Non-pigmented ciliary epithelial cell (primary cell): ENCODE measurements around the gene ALLC.
"Not testable (repeated sequence)": the region's sequence is repeated elsewhere in the genome, so short reads cannot be mapped to it uniquely, and the experiment has no call there.

Experiments used
- DNase-seq: peaks from one replicate; pipeline ENCODE4 v3.0.0-alpha.2; 2010; ENCODE audit warnings: low read depth

The ALLC gene

DNA sequence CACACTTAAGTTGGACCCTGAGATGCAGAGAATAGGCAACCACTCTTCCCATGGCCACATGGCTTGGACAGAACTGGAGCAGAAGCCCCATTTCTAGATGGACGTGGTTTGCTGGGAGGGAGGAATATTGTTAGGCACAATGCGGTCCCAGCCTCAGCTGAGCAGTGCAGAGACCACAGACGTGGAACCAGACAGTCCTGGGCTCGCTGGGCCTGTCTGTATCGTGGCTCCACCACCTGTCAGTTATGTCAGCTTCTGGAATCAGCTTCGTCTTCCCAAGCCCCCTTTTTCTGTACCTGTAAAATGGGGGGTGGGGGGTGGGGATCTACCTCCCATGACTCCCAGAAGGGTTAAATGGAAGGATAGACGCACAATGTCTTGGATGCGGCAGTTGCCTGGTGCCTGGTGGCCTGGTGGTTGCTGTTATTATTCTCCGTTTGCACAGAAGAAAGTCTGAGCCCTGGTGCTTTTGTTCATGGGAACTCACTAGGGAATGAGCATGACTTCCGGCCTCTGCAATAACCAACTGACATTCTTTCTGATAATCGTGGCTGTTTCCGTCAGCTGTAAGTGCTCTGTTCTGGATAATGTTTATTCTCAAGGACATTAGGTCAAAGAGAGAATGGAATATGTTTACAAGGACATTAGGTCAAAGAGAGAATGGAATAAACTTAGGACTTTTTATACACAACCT lies 31.7 kb upstream of the ALLC start:
- no peak for DNase-seq

DNA sequence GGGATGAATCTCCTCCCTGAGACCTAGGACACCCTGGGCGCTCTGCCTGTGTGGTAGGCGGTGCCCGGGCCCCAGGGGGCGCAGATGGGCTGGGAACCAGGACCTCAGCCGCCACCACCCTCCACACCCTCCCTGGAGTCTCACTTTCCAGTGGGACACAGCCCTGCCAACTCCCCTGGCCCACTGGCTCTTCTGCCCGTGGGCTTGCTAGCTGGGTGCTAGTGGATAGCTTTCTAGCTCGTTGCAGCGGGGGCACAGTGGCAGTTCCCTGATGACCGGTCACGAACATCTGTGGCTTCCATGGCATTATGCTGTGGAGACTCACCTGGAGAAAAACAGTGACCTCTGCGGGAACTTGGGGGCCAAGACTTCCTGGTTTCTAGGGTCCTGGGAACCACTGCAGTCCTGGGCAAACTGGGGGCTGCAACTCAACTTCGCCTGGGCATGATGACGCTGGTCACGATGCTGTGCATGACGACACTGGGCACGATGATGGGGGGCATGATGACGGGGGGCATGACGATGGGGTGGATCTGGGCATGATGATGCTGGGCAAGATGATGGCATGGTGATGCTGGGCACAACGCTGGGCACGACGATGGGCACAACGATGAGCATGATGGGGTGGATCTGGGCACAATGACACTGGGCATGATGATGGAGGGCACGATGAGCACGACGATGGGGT lies 31.0 kb upstream of the ALLC start:
- DNase-seq, result no peak

DNA sequence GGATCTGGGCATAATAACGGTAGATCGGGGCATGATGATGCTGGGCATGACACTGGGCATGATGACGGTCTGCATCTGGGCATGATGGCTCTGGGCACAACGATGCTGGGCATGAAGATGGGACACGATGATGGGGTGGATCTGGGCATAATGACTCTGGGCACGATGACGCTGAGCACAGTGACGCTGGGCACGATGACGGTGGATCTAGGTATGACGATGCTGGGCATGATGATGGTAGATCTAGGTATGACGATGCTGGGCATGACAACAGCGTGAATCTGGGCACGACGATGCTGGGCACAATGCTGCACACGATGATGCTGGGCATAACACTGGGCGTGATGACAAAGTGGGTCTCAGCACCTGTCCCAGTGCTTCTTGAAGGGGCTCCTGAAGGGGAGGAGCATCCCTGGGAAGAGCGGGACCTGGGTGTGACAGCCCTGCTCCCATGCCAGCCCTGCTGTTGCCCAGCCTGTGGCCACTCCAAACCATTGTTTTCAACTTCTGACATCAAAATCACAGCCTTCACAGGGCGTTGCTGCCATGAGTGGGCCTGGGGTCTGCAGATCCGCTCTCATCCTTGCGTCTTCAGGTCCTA lies 30.4 kb upstream of the ALLC start:
- no peak for DNase-seq

DNA sequence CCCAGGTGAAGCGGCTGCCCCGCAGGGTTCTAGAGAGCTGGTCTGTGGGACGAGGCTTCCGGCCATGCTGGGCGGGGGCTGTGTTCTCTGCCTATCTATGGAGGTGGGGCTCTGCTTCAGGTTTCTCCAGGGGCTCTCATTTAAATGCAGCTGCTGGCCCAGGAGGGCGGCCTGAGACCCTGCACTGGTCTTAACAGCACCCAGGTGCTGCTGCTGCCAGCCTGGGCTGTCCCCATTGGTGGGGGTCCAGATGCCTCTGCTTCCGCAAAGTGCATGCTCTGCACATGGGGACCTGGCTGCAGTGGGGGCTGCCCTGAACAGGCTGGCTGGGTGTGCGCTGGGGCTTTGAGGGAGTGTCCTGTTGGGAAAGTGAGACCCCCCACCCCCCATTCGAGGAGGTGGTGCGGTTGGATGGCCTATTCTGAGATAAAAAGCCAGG lies 29.7 kb upstream of the ALLC start:
- no peak for DNase-seq

DNA sequence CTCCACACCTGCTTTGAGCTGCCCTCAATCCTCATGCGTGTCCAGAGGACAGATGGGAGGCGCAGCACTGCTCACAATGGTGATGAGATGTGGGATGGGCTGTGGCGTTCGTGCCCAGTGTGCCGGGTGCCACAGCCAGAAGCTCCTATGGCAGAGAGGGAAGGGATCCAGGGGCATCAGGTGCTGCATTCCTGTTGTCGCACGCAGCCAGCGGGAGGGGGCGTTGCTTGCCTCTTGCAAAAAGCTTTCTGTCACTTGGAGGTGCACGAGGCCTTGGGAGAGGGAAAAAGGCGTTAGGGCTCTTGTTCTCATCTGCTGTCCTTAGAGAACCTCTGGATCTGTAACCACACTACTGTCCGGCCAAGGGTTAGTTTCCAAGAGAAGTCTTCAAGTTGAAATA lies 29.2 kb upstream of the ALLC start:
- DNase-seq, result no peak

DNA sequence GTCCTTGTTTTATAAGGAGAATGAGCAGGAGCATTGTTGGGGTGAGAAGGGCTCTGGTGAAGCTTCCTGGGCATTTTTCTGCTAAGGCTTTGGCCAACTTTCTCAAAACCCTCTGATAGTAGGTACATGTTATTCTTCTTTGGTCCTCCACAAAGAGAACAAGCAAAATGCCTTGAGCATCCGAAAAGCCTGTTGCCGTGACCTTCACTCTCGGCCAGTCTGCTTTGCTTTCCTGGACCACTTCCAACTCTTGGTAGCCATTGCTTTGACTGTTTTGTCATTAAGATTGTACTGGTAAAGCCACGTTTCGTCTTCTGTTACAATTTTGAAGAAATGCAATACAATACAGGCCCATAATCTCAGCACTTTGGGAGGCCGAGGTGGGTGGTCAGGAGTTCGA lies 27.4 kb upstream of the ALLC start:
- DNase-seq, result no peak

DNA sequence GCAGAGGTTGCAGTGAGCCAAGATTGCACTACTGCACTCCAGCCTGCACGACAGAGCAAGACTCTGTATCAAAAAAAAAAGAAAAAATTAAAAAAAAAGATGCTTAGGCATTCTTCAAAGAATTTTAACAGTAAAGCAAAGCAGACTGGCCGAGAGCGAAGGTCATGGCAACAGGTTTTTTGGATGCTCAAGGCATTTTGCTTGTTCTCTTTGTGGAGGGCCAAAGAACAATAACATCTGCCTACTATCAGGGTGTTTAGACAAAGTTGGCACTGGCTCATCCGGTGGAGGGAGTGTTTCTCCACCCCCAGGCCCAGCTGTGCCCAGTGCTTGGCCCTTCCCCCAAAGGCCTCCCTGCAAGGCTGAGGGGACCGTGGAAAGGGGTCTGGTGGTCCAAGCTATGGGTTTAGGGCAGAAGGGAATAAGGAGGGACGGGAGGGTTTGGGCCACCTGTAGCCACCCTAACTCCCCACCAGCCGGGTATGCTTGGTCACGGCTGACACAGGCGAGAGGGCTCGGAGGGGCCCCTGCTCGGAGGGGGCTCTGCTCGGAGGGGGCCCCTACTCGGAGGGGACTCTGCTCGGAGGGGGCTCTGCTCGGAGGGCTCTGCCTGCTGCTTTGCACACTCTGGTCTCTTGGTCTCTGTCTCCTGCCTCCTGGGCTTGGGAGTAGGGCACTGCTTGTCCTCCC lies 26.7 kb upstream of the ALLC start:
- no peak for DNase-seq

DNA sequence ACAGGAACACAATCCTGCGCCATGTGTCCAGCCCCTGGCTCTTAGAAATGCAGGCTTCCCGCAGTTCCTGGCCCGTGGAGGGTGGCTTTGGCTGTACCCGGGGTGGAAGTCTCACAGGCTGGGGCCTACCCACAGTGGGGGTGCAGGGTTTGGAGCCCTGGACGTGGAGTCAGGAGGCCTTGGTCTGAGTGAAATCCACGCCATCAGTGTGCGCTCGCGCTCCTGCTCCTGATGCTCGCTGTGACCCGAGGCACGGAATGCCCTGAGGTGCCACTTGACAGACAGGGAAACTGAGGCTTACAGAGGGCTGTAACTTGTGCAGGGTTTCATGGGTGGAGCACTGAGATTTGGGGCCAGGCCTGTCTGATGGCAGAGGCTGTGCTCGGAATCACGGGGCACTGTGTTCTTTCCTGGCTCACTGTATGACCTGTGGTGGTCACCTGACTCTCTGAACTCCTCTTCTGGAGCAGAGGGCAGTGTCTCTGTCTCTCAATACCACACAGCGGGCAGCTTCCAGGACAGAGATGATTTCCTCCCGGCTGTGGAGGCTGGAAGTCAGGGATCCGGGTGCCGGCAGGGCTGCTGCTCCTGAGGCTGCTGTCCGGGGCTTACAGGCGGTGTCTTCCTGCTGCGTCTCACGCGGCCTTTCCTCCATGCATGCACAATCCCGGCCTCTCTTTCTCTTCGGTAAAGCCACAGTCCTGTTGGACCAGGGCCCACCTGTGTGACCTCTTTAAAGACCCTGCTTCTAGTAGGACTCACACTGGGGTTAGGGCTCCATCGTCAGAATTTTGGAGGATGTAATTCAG lies 25.9 kb upstream of the ALLC start:
- DNase-seq, result no peak

DNA sequence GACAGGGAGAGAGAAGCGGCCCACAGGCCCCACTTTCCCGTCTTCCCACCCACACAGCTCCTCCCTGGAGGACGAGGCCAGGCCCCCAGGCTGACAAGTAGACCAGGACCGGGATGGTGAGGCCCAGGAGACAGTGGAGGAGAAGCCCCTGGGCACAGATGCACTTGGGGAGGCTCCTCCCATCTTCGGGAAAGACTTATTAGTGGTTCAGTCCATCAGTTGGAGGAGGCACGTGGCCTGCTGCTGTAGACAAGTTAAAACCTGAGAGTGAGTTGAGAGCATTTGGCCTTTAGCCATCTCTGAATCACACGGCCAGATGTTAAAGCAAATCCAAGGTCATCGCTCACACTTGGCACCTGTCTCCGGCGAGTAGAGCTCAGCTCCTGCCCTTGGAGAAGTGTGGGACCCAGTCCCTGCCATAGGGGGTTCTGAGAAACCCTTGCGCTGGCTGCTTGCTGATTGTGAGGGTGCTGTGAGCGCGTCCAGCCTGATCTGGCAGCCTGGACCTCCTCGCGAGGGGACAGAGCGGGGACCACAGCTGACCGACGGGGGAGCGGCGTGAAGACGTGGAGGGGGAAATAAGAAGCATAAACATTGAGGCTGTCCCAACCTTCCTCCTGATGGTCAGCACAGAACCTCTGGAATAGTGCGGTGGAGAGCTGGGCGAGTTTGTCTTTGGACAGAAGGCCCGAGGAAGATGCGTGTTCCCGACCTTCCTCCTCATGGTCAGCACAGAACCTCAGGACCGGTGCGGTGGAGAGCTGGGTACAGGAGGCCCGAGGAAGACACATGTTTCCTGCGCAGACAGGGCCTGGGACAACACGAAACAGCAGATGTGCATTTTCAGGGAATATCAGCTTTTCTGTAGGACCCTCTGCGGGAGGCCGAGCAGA lies 24.7 kb upstream of the ALLC start:
- no peak for DNase-seq

DNA sequence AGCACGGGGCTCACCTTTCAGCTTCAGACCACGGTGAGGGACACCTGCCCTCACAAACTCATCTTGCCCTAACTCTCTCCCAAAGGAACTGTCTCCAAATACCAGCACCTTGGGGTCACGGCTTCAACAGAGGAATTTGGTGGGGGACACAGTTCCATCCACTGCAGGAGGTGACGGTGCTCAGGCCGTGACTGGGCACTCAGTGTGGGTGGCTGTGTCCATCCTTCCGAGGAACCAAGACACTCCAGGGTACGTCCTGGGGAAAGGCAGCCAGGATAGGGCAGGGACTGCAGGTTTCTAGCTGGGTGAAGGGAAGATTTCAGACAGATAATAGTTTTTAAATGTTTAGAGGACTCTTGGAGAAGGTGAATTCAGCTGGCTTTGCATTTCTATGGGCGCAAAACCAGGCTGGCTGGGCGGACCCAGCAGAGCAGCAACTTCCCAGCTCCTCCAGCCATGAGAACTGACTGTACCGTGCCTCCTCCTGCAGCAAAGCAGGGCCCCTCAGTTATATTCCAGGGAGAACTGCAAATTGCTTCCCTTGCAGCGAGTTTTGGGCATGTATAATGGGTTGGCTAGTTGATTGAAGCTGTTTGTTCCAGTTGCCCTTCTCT lies 23.9 kb upstream of the ALLC start:
- no peak for DNase-seq

DNA sequence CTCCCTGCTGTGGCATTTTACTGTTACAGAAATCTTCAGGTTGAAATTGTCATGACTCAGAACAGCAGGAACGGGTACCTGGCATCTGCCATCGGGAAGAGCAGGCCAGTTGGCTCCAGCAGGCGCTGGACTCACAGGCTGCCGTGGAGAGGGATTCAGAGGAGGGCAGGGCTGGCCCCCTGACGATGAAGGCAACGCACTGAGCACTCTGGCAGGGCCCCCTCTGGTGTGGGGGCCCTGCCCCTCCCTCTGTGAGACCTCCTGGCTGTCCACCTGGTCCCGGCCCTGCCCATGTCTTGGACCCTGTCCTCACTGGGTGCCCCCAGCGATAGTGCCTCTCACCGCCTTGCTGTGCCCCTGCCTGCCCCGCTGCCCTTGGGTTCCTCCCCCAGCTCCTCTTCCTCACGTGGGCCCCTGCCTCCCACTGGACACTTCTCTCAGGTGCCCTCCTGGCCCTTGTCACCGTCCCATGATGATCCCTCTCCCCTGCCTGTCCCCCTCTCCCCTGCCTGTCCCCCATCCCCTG lies 23.3 kb upstream of the ALLC start:
- no peak for DNase-seq

DNA sequence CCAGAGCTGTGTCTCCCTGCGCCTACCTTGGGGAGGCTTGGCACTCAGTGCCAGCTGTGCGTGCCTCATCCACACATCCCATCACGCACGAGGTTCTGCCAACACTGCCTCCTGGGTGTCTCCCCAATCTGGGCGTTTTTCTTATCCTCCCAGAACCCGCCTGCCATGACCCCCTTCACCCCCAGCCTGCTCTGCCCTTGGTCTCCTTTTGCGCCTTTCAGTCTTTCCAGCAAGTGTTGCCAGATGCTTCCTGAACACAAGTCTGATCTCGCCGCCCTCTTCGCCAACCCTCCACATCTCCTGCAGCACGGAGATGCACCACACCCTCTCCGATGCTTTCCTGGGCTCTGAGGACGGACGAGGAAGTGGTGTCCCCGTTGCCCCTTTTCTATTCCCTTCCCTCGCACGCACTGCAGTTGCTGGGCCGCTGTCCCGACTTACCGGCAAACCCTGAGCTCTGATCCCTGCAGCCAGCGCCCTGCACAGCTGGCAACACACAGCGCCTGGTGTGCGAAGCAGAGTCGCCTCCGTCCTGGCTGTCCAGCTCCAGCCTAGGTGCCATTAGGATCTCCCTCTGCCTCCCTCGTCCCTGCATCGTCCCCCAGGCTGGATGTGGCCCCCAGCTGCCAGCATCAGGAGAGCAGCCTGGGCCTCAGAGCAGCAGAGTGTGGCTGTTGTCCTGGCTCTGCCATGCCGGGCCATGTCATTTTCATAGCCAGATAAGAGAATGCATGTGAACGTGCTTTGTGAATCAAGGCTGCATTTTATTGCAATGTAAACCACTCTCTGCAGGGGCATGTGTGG lies 22.6 kb upstream of the ALLC start:
- no peak for DNase-seq

DNA sequence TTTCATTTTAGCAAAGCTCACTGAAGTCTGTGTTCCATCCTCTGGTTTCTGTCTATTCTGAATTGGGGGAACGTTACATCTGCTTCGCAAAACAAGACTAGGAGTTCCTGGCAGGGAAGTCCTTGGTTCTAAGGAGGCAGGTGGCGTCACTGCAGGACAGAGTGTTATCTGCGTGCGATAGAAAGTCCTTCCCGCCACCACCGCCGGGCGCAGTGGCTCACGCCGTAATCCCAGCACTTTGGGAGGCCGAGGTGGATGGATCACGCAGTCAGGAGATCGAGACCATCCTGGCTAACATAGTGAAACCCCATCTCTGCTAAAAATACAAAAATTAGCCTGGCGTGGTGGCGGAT lies 22.0 kb upstream of the ALLC start:
- DNase-seq, result not testable (repeated sequence)

DNA sequence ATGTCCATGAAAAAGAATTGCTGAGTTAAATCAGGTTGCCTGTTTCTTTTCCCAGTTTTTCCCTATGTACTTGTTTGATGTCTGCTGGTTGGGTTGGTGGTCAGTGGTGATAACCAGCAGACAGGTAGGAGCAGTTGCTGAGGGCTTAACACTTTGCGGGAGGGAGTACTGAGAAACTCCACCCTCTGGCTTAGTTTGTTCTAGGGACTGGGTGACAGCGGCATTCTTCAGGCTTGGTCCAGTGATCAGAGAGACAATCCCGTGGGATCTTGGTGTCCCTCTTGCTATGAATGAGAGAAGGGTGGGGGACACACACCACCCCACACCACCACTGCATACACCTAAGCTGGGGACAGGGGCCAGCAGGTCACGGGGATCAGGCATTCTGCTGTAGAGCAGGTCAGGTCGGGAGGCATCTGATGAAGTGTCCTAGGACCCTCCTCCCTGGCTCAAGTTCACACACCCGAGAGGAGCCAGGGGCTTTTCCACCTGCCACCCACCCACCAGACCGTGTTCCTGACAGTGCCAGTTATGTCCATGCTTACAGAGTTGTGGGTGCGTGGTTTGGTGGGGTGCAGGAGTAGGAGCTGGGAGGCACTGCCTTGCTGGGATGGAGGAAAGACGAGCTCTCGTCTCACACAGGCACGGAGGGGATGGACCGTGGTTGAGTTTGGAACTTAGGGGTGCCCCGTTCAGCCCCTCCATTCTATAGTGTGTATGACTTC lies 21.3 kb upstream of the ALLC start:
- DNase-seq, result no peak

DNA sequence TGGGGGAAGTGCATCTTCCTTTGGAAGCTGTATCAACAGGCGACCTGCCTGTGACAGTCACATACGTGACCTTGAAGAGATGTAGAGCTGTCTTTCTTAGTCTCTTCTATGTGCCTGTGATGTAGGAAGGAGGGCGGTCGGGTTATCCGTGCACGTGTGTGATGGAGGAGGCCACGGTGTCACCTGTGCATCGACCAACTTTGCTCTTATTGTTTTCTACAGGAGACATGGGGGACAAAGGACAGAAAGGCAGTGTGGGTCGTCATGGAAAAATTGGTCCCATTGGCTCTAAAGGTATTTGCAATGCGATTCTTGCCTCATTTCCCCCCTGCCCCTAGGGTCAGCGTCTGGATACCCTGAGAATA lies 20.7 kb upstream of the ALLC start:
- DNase-seq, result no peak

DNA sequence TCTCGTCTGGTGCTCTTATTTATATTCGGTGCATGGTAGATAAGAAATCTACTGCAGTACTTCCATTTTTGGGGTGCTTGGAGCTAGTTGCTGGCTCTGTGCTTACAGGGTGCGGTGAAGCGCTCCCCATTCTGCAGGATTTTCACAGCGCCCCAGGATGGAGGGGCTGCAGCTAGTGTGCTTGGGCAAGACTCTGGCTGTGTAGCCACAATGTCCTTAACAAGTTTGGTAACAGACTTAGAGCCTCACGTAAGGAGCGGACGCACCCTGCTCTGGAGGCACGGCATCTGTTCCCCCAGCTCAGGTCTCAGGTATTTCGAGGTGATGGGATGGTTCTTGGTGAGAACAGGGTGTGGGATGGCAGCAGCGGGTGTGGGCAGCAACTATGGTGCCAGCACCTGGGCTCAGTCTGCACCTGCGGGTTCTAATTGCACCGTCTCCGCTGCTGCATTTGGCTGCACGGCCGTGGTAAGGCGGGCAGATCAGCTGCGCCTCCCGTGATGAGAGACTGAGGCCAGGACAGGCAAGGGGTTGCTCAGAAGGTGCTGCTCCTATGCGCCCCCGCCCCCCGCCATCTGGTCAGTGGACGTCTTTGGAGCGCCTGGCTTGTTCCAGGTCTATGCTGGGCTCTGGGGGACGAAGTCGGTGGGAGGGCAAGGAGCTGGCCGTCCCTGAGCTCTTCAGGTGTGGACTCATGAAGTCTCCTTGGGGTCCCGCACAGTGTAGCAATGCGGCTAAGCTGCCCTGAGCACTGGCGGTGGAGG lies 20.1 kb upstream of the ALLC start:
- DNase-seq, result no peak

DNA sequence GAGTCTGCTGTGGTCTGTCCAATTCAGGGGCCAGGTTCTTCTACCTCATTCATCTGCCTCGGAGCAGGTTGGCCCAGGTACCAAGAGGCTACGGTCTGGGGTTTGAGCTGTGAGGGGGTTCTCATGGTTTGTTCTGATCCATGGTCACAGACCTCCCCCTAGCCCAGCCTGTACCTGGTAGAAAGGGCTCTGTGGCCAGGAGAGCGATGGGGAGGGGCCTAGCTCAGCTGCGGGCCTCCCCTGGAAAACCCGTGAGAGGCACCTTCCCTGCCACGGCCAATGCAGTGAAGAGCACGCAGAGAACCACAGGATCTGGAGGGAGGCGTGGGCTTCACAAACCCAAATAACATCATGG lies 19.6 kb upstream of the ALLC start:
- DNase-seq, result no peak

DNA sequence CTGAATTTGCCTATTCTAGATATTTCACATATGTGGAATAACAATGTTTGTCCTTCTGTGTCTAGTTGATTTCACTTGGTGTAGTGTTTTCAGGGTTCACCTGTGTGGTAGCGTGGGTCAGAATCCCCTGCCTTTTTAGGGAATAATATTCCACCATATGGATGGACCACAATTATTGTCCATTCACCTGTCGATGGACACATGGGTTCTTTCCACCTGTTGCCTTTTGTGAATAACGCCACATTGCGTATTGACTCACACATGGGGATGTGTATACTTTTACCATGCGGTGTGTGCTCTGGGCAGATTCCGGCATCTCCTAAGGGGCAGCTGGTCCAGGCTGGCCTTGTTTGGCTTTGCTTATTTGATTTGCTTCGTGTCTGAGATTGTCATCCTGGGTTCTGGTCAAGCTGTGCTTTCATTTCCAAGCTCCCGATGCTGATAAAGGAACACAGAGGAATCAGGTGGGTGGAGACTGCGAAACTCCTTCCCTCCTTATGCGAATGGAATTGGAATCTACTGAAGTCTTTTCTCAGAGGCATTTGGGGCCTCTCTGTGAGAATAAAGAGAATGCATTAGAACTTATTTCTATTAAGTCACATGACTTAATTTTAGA lies 18.9 kb upstream of the ALLC start:
- no peak for DNase-seq
